ENCODE measurements around the gene METTL13.
A peak's percentile ranks its signal among the peaks of the same experiment; 100 is the strongest.

METTL13 gene

GRCh38 chr1:171802207-171802606 lies 20.7 kb downstream of the METTL13 start:
- TF ChIP-seq CTCF (IDR thresholded peaks at IDR 0.05; ENCODE audit: low read depth, low read length) = no peak
- no peak for DNase-seq (ENCODE audit: extremely low read depth, low read depth)

GRCh38 chr1:171803045-171803444 lies 21.6 kb downstream of the METTL13 start:
- DNase-seq (ENCODE audit: extremely low read depth, low read depth) = peak; percentile 75
- no peak for TF ChIP-seq CTCF (IDR thresholded peaks at IDR 0.05; ENCODE audit: low read depth, low read length)

- TF ChIP-seq CTCF (IDR thresholded peaks at IDR 0.05; ENCODE audit: low read depth, low read length) = no peak
- DNase-seq (ENCODE audit: extremely low read depth, low read depth) = no peak
These were observed 22.1 kb downstream of the METTL13 start for GRCh38 chr1:171803461-171804022.

DNA sequence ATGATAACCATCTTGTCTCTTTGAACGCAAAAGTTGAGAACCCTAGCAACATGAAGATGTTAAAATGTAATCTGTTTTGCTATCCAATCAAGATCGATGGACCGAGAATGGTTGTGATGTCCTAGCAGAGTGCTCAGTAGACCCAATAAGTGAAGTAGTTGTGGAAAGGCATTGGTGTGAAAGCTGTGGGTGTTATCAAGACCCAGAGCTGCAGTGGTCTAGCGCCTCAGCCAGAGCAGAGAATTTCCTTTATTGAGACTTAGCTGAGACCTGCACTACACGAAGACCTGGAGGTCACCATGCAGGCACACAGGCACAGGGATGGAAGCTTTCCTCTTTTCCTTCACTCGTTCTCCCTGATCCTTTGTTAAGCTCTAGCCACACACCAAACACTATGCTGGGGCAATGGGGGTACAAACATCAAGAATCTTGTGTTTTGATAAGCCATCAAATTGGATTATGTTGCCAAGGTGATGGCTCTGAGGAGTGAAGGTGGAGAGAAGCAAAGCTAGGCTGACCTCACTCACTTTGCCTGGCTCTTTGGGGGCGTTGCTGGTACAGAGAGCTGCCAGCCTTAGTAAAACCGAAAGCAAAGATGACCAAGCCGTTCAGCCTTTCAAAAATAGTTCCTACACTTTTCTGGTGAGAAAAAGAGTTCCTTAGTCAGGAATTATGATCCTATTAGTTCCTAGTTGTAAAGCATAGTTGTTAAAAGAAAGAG lies 24.1 kb downstream of the METTL13 start:
- no peak for DNase-seq (ENCODE audit: extremely low read depth, low read depth)
- TF ChIP-seq CTCF (IDR thresholded peaks at IDR 0.05; ENCODE audit: low read depth, low read length) = no peak

- TF ChIP-seq CTCF (IDR thresholded peaks at IDR 0.05; ENCODE audit: low read depth, low read length) = no peak
These were observed 26.1 kb downstream of the METTL13 start for GRCh38 chr1:171807556-171807955.

DNA sequence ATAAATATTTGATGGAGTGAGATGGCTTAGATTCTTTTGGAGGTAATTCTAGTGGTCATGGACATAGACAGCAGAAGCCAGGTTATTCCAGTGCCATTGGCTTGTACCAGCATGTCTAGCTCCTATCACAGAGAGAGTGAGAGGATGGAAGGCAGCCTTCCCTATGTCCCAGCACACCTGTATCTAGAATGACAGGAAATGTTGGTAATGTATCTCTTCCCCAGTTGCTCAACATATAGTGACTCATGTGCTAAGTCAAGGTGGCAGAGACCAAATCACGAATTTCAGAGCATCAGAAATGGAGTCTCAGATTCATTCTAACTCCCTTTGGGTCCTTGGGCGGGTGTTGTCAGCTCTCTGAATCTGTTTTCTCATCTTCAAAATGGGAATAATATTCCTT lies 28.4 kb downstream of the METTL13 start:
- no peak for TF ChIP-seq CTCF (IDR thresholded peaks at IDR 0.05; ENCODE audit: low read depth, low read length)

More at GRCh38 chr1:171807556-171807955, 26.1 kb downstream of the METTL13 start:
- no peak for DNase-seq (ENCODE audit: extremely low read depth, low read depth)

GRCh38 chr1:171811672-171812071 lies 30.2 kb downstream of the METTL13 start:
- no peak for DNase-seq (ENCODE audit: extremely low read depth, low read depth)
- TF ChIP-seq CTCF (IDR thresholded peaks at IDR 0.05; ENCODE audit: low read depth, low read length) = no peak

More for the DNA sequence above, 28.4 kb downstream of the METTL13 start:
- DNase-seq (ENCODE audit: extremely low read depth, low read depth) = no peak
